ENCODE results near the gene AAMP. TPM values are rescaled to one million over a fixed set of nuclear protein-coding genes. Genes with fewer than 3 reads are reported as not detected.

AAMP gene
- total RNA-seq, 1 donor from 2014 or later = 79.2 TPM

GRCh38 chr2:218257390-218257981, 12.5 kb downstream of the AAMP start:
- TF ChIP-seq, protein P1, sequence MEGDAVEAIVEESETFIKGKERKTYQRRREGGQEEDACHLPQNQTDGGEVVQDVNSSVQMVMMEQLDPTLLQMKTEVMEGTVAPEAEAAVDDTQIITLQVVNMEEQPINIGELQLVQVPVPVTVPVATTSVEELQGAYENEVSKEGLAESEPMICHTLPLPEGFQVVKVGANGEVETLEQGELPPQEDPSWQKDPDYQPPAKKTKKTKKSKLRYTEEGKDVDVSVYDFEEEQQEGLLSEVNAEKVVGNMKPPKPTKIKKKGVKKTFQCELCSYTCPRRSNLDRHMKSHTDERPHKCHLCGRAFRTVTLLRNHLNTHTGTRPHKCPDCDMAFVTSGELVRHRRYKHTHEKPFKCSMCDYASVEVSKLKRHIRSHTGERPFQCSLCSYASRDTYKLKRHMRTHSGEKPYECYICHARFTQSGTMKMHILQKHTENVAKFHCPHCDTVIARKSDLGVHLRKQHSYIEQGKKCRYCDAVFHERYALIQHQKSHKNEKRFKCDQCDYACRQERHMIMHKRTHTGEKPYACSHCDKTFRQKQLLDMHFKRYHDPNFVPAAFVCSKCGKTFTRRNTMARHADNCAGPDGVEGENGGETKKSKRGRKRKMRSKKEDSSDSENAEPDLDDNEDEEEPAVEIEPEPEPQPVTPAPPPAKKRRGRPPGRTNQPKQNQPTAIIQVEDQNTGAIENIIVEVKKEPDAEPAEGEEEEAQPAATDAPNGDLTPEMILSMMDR (IDR thresholded peaks at IDR 0.05; ENCODE audit: unreplicated experiment) = peak; percentile 49
- no peak overlapping the region for H3K27ac Mint-ChIP-seq
- no peaks in the 10 kb centered on the region for H3K9me3 Mint-ChIP-seq (ENCODE audit: low read depth)
- H3K4me1 Mint-ChIP-seq (ENCODE audit: low read depth) = peaks cover 23% of the 10 kb centered on the region
- DNase-seq (ENCODE audit: low spot score, unreplicated experiment) = no peak
- peaks cover 8% of the 10 kb centered on the region for H3K36me3 Mint-ChIP-seq (ENCODE audit: insufficient read depth)
- H3K4me3 Mint-ChIP-seq (ENCODE audit: low read depth) = no peak overlapping the region
- H3K27me3 Mint-ChIP-seq = no peaks in the 10 kb centered on the region

- Mint-ChIP-seq H3K27me3 (no peaks in the 10 kb centered on the region), H3K27ac (no peak overlapping the region), H3K36me3 (ENCODE audit: insufficient read depth) (peaks cover 10% of the 10 kb centered on the region), H3K9me3 (ENCODE audit: low read depth) (no peaks in the 10 kb centered on the region), H3K4me3 (ENCODE audit: low read depth) (no peak overlapping the region), H3K4me1 (ENCODE audit: low read depth) (peaks cover 20% of the 10 kb centered on the region)
- no peak for DNase-seq (ENCODE audit: low spot score, unreplicated experiment)
- TF ChIP-seq, protein P1 (IDR thresholded peaks at IDR 0.05; ENCODE audit: unreplicated experiment) = no peak
Measured at GRCh38 chr2:218256612-218257350, 13.2 kb downstream of the AAMP start.

- no peak for DNase-seq (ENCODE audit: low spot score, unreplicated experiment)
- TF ChIP-seq, protein P1 (IDR thresholded peaks at IDR 0.05; ENCODE audit: unreplicated experiment) = no peak
- Mint-ChIP-seq H3K36me3 (ENCODE audit: insufficient read depth) (peaks cover 14% of the 10 kb centered on the region), H3K4me1 (ENCODE audit: low read depth) (peaks cover 8% of the 10 kb centered on the region), H3K4me3 (ENCODE audit: low read depth) (no peak overlapping the region), H3K9me3 (ENCODE audit: low read depth) (no peaks in the 10 kb centered on the region), H3K27ac (no peak overlapping the region), H3K27me3 (no peaks in the 10 kb centered on the region)
Measured at GRCh38 chr2:218255446-218255845, 14.5 kb downstream of the AAMP start.

GRCh38 chr2:218253232-218253625, 16.7 kb downstream of the AAMP start:
- peaks cover 26% of the 10 kb centered on the region for H3K36me3 Mint-ChIP-seq (ENCODE audit: insufficient read depth)
- DNase-seq (ENCODE audit: low spot score, unreplicated experiment) = no peak
- TF ChIP-seq, protein P1 (IDR thresholded peaks at IDR 0.05; ENCODE audit: unreplicated experiment) = no peak

DNA sequence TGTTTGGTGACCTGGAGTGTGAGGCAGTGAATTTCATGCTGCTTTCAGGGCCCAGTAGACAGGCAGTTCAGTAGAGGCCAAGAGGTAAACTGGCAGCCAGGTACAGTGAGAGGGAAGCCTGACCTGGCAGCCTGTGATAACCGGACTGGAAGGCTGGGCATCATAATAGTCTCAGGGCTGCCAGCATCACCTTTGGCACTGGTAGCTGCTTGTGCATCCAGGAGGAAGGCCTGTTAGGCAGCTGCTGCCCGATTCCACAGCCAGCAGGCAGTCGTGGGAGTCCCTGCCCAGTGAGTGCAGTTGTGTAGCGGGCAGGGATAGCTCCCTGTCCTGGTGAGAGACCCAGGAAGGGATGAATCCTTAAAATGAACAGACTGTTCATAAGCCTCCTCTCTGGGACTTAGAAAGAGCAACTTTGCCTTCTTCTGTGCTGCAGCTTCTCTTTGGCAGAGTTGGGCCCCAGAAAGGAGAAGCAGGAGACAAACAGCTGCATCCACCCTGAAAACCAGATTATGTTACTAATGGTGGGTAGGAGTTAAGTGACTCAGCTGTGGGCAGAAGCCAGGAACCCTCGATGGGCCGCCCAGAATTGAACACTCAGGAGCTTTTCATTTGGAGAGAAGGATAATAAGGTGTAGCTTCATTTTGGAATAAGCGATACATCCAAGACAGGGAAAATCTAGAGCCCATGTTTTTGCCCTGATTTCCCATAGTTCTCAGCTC, 17.3 kb downstream of the AAMP start:
- TF ChIP-seq, protein P1 (IDR thresholded peaks at IDR 0.05; ENCODE audit: unreplicated experiment) = no peak
- H3K27ac Mint-ChIP-seq = no peak overlapping the region
- H3K36me3 Mint-ChIP-seq (ENCODE audit: insufficient read depth) = peaks cover 29% of the 10 kb centered on the region
- no peaks in the 10 kb centered on the region for H3K9me3 Mint-ChIP-seq (ENCODE audit: low read depth)
- H3K4me3 Mint-ChIP-seq (ENCODE audit: low read depth) = no peak overlapping the region
- DNase-seq (ENCODE audit: low spot score, unreplicated experiment) = no peak
- no peaks in the 10 kb centered on the region for H3K27me3 Mint-ChIP-seq
- H3K4me1 Mint-ChIP-seq (ENCODE audit: low read depth) = no peaks in the 10 kb centered on the region

More at GRCh38 chr2:218253232-218253625, 16.7 kb downstream of the AAMP start:
- H3K27ac Mint-ChIP-seq = no peak overlapping the region
- no peak overlapping the region for H3K4me3 Mint-ChIP-seq (ENCODE audit: low read depth)
- H3K4me1 Mint-ChIP-seq (ENCODE audit: low read depth) = no peaks in the 10 kb centered on the region
- H3K9me3 Mint-ChIP-seq (ENCODE audit: low read depth) = no peaks in the 10 kb centered on the region
- H3K27me3 Mint-ChIP-seq = no peaks in the 10 kb centered on the region

All from progenitor cell of endocrine pancreas (in vitro differentiated cells).